NCI-H446 treated with DMSO at 0.1 percent for 48 hours (cell line): ENCODE data around the gene TCFL5.

Experiments used
- DNase-seq: peaks from one replicate; lab custom pipeline; 2025; lab: John Stamatoyannopoulos, UW

TCFL5 gene

GRCh38 chr20:62895539-62895938 is 33.9 kb upstream of the TCFL5 start:
- no peak for DNase-seq

- no peak for DNase-seq
Observed at GRCh38 chr20:62894261-62894660, 32.6 kb upstream of the TCFL5 start.

GRCh38 chr20:62893700-62894099 is 32.1 kb upstream of the TCFL5 start:
- no peak for DNase-seq

- DNase-seq = no peak
Observed at GRCh38 chr20:62892348-62893304, 31.0 kb upstream of the TCFL5 start.

- DNase-seq = no peak
Observed at GRCh38 chr20:62891111-62891510, 29.5 kb upstream of the TCFL5 start.

GRCh38 chr20:62890444-62890843 is 28.8 kb upstream of the TCFL5 start:
- no peak for DNase-seq

GRCh38 chr20:62889871-62890270 is 28.2 kb upstream of the TCFL5 start:
- DNase-seq = no peak

GRCh38 chr20:62889411-62889810 is 27.8 kb upstream of the TCFL5 start:
- no peak for DNase-seq

GRCh38 chr20:62888910-62889309 is 27.3 kb upstream of the TCFL5 start:
- DNase-seq = no peak

- no peak for DNase-seq
Observed at GRCh38 chr20:62888406-62888805, 26.8 kb upstream of the TCFL5 start.

GRCh38 chr20:62887860-62888239 is 26.2 kb upstream of the TCFL5 start:
- no peak for DNase-seq

GRCh38 chr20:62887152-62887859 is 25.7 kb upstream of the TCFL5 start:
- no peak for DNase-seq

- no peak for DNase-seq
Observed at GRCh38 chr20:62886709-62887058, 25.1 kb upstream of the TCFL5 start.

GRCh38 chr20:62885896-62886708 is 24.5 kb upstream of the TCFL5 start:
- DNase-seq = no peak

GRCh38 chr20:62885046-62885895 is 23.6 kb upstream of the TCFL5 start:
- DNase-seq = no peak

- no peak for DNase-seq
Observed at GRCh38 chr20:62884556-62884955, 22.9 kb upstream of the TCFL5 start.

GRCh38 chr20:62882426-62882825 is 20.8 kb upstream of the TCFL5 start:
- no peak for DNase-seq

GRCh38 chr20:62881662-62882395 is 20.2 kb upstream of the TCFL5 start:
- no peak for DNase-seq

- DNase-seq = no peak
Observed at GRCh38 chr20:62880935-62881661, 19.5 kb upstream of the TCFL5 start.
